A673 (cell line): Measurements from ENCODE around the gene TRAK1. TPM values are rescaled to one million over a fixed set of nuclear protein-coding genes. Genes with fewer than 3 reads are reported as not detected.

ENCODE experiments used
- BruUV-seq: library from RNA; stranded (reverse); fragments of 400-500 nt; replicated peaks from 2 replicates; lab custom pipeline; 2021; lab: Mats Ljungman, UMichigan
- CTCF ChIA-PET: fragments of 300-600 bp; sonication (Branson Sonifier 250); formaldehyde crosslinking; loops from one replicate; lab custom pipeline; 2022; ENCODE audit warnings: antibody characterized with exemption; lab: Charles Lee
- POLR2A ChIA-PET: fragments of 300-600 bp; sonication (Branson Sonifier 250); formaldehyde crosslinking; loops from one replicate; lab custom pipeline; 2022; ENCODE audit warnings: antibody characterized with exemption; ENCODE audit not compliant: low non-redundant PET; lab: Charles Lee
- DNase-seq: peaks from one replicate; pipeline ENCODE4 v3.0.0-alpha.2; 2015; ENCODE audit warnings: low spot score
- H3K27ac ChIP-seq: fragments of 200-600 bp; sonication (generic); 2 replicates; pipeline ENCODE4 v1.5.1; 2016; ENCODE audit warnings: mixed run types, low read depth, mild to moderate bottlenecking, mixed read lengths, antibody characterized with exemption, low read length; ENCODE audit not compliant: poor library complexity, severe bottlenecking
- H3K27me3 ChIP-seq: fragments of 200-600 bp; sonication (generic); replicated peaks from 2 replicates; pipeline ENCODE4 v1.6.1; 2017; ENCODE audit warnings: mixed run types, low read depth, mild to moderate bottlenecking, mixed read lengths, antibody characterized with exemption, low read length; ENCODE audit not compliant: insufficient read depth, poor library complexity
- H3K36me3 ChIP-seq: fragments of 200-600 bp; sonication (generic); 2 replicates; pipeline ENCODE4 v1.6.1; 2016; ENCODE audit warnings: mixed run types, mild to moderate bottlenecking, mixed read lengths, antibody characterized with exemption, low read length; ENCODE audit not compliant: insufficient read depth, poor library complexity, severe bottlenecking
- H3K4me1 ChIP-seq: fragments of 200-600 bp; sonication (generic); 2 replicates; pipeline ENCODE4 v1.6.1; 2017; ENCODE audit warnings: mixed run types, mild to moderate bottlenecking, mixed read lengths, antibody characterized with exemption, low read length; ENCODE audit not compliant: insufficient read depth, poor library complexity, severe bottlenecking
- H3K4me3 ChIP-seq: fragments of 200-600 bp; sonication (generic); 2 replicates; pipeline ENCODE4 v1.5.1; 2016; ENCODE audit warnings: low read depth, mixed run types, mild to moderate bottlenecking, mixed read lengths, low read length; ENCODE audit not compliant: poor library complexity, severe bottlenecking
- H3K9me3 ChIP-seq: fragments of 200-600 bp; sonication (generic); 2 replicates; pipeline ENCODE4 v1.6.1; 2016; ENCODE audit warnings: mixed run types, low read depth, mild to moderate bottlenecking, mixed read lengths, antibody characterized with exemption, low read length; ENCODE audit not compliant: poor library complexity, severe bottlenecking
- CTCF ChIP-seq: fragments of 300-800, 200-600 bp; sonication (generic); conservative IDR thresholded peaks from 2 replicates; pipeline ENCODE4 v1.5.1; 2017; ENCODE audit warnings: low read depth, mild to moderate bottlenecking, antibody characterized with exemption, low read length, moderate library complexity, mixed read lengths
- EZH2 ChIP-seq: fragments of 200-600 bp; sonication (generic); IDR thresholded peaks from 2 replicates; pipeline ENCODE4 v1.6.1; 2017; ENCODE audit warnings: borderline replicate concordance, low read depth, mild to moderate bottlenecking, mixed read lengths, antibody characterized with exemption, low read length; ENCODE audit not compliant: poor library complexity, severe bottlenecking
- intact Hi-C: fragments of 100-400 bp; cut with micrococcal nuclease; formaldehyde crosslinking; loops from one replicate; pipeline ENCODE4 v1.10.0; 2022; ENCODE audit not compliant: unreplicated experiment
- total RNA-seq: library from RNA; stranded (reverse); gene quantifications from 2 replicates; pipeline ENCODE4 v1.2.3, GENCODE V29; 2021

TRAK1 gene
- total RNA-seq, 1 experiment from 2014 or later = 16.3 TPM

- TF ChIP-seq CTCF (no peak), EZH2 (no peak)
- no TSS peak for BruUV-seq
- H3K27me3 ChIP-seq = no peaks in the 10 kb centered on the region
- no peak overlapping the region for H3K4me3 ChIP-seq
- no peaks in the 10 kb centered on the region for H3K36me3 ChIP-seq
- CTCF ChIA-PET = interaction anchor here (1.2 kb wide), 1 partner anchor 12 kb away, joined by 4 read pairs; no protein-coding TSS in a partner anchor
- intact Hi-C loops = no loop called here
- no peaks in the 10 kb centered on the region for H3K9me3 ChIP-seq
- DNase-seq = peak; percentile 77
- peaks cover 12% of the 10 kb centered on the region for H3K4me1 ChIP-seq
- peak overlapping the region; percentile 73 for H3K27ac ChIP-seq
- POLR2A ChIA-PET = no interaction called here
Observed at GRCh38 chr3:42179110-42179725, 88.1 kb downstream of the TRAK1 start.

GRCh38 chr3:42180901-42181300, 89.7 kb downstream of the TRAK1 start:
- no peak overlapping the region for H3K4me3 ChIP-seq
- H3K4me1 ChIP-seq = peaks cover 9% of the 10 kb centered on the region
- TF ChIP-seq CTCF = no peak
- no peak for TF ChIP-seq EZH2
- no peak for DNase-seq
- intact Hi-C loops = no loop called here
- no peak overlapping the region for H3K27ac ChIP-seq
- no peaks in the 10 kb centered on the region for H3K9me3 ChIP-seq
- ChIA-PET CTCF (no interaction called here), POLR2A (no interaction called here)
- no peaks in the 10 kb centered on the region for H3K36me3 ChIP-seq
- no TSS peak for BruUV-seq
- no peaks in the 10 kb centered on the region for H3K27me3 ChIP-seq

- intact Hi-C loops = no loop called here
- ChIA-PET CTCF (no interaction called here), POLR2A (no interaction called here)
- no peaks in the 10 kb centered on the region for H3K27me3 ChIP-seq
- no peaks in the 10 kb centered on the region for H3K9me3 ChIP-seq
- TF ChIP-seq EZH2 = no peak
- TF ChIP-seq CTCF = no peak
- H3K4me3 ChIP-seq = no peak overlapping the region
- no peaks in the 10 kb centered on the region for H3K36me3 ChIP-seq
- no peak for DNase-seq
- no peak overlapping the region for H3K27ac ChIP-seq
- BruUV-seq = no TSS peak
- peaks cover 6% of the 10 kb centered on the region for H3K4me1 ChIP-seq
Observed at GRCh38 chr3:42182555-42182954, 91.4 kb downstream of the TRAK1 start.
